Measurements from ENCODE around the gene ROBO3. TPM values are rescaled to one million over a fixed set of nuclear protein-coding genes. Genes with fewer than 3 reads are reported as not detected.

The ROBO3 gene
- total RNA-seq, 3 donors from 2014 or later = 4.0 to 10.3 (median 8.5) TPM

DNA sequence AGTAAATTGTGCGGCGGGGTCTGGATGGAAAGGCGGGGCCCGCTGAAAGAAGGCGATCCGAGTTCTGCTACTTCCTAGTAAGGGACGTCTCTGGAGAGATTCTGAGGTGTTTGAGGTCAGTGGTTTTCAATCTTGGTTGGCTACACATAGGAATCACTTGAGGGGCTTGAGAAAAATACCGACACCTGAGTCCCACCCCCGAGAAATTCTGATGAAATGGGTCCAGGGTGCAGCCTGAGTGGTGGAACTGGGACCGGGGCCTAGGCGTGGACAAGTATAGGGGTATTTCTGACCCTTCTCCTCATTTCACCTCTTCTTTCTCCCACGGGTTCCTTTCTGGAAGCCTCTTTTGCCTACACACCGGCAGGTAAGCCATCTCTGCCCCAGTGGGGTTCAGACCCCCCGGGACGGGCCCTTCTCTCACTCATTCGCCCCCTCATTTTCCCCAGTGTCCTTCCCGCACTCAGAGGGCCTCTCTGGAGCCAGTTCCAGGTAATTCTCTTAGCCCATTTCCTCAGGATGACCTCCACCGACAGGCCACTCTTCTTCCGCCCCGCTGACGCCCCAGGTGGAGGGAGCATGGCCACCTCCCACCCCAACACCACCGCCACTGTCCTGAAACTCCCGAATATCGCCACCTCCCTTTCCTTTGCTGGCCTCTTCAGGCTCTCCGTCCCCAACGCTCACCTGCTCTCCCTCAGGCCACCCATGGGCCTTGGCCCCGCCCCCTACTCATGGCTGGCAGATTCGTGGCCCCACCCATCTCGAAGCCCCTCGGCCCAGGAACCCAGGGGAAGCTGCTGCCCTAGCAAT, 11.8 kb downstream of the ROBO3 start:
- intact Hi-C loops (cut with DNase I, micrococcal nuclease) = no loop called here
- no peak for ATAC-seq
- TF ChIP-seq, protein P1, sequence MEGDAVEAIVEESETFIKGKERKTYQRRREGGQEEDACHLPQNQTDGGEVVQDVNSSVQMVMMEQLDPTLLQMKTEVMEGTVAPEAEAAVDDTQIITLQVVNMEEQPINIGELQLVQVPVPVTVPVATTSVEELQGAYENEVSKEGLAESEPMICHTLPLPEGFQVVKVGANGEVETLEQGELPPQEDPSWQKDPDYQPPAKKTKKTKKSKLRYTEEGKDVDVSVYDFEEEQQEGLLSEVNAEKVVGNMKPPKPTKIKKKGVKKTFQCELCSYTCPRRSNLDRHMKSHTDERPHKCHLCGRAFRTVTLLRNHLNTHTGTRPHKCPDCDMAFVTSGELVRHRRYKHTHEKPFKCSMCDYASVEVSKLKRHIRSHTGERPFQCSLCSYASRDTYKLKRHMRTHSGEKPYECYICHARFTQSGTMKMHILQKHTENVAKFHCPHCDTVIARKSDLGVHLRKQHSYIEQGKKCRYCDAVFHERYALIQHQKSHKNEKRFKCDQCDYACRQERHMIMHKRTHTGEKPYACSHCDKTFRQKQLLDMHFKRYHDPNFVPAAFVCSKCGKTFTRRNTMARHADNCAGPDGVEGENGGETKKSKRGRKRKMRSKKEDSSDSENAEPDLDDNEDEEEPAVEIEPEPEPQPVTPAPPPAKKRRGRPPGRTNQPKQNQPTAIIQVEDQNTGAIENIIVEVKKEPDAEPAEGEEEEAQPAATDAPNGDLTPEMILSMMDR (IDR thresholded peaks at IDR 0.05) = no peak
- Histone ChIP-seq H3K9me3 (no peaks in the 10 kb centered on the region), H3K4me3 (no peak overlapping the region), H3K36me3 (ENCODE audit: low read depth) (no peaks in the 10 kb centered on the region), H3K4me1 (ENCODE audit: low read depth) (peaks cover 3% of the 10 kb centered on the region)
- DNase-seq = no peak

DNA sequence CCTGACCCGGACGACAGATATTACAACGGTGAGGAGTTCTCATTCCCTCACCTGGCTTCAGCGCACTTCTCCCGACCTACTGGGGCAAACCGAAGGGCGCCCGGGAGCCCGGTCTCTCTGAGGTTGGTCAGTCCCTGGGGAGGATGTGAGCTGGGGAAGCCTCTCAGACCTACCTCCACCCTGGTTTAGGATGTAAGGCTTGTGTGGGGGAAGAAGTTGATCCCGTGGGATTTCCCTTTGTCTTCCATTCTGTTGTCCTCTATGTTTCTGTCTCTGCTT, 12.3 kb downstream of the ROBO3 start:
- intact Hi-C loops (cut with DNase I, micrococcal nuclease) = no loop called here
- Histone ChIP-seq H3K4me1 (ENCODE audit: low read depth) (peaks cover 3% of the 10 kb centered on the region), H3K4me3 (no peak overlapping the region), H3K36me3 (ENCODE audit: low read depth) (no peaks in the 10 kb centered on the region), H3K9me3 (no peaks in the 10 kb centered on the region)
- ATAC-seq = no peak
- DNase-seq = no peak
- TF ChIP-seq, protein P1 (IDR thresholded peaks at IDR 0.05) = no peak

DNA sequence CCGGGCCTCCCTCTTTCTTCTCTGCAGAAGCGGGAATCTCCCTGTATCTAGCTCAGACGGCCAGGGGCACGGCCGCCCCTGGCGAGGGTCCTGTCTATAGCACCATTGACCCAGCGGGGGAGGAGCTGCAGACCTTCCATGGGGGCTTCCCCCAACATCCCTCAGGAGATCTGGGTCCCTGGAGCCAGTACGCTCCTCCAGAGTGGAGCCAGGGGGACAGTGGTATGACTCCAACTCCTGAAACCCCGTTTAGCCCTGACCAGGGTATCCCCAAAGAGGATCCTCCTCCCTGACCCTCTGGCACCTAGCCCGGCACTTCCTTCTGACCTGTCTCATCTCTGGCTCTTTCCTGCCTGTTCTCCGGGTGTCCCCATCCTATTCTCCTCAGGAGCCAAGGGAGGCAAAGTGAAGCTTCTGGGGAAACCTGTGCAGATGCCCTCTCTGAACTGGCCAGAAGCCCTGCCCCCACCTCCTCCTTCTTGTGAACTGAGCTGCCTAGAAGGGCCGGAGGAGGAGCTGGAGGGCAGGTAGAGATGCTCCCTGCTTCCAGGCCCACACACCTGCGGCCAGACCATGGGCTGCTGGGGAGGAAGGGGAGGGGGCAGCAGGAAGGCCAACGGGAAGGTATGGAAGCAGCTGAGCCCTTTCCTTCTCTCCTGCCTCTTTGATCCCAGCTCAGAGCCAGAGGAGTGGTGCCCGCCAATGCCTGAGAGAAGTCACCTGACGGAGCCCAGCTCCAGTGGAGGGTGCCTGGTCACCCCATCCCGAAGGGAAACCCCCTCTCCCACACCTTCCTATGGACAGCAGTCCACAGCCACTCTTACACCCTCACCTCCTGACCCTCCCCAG, 12.9 kb downstream of the ROBO3 start:
- no peak for DNase-seq
- H3K4me1 ChIP-seq (ENCODE audit: low read depth) = peaks cover 3% of the 10 kb centered on the region
- no peak overlapping the region for H3K4me3 ChIP-seq
- H3K36me3 ChIP-seq (ENCODE audit: low read depth) = no peaks in the 10 kb centered on the region
- no peak for ATAC-seq
- H3K9me3 ChIP-seq = no peaks in the 10 kb centered on the region
- intact Hi-C loops (cut with DNase I, micrococcal nuclease) = no loop called here
- TF ChIP-seq, protein P1 (IDR thresholded peaks at IDR 0.05) = no peak

DNA sequence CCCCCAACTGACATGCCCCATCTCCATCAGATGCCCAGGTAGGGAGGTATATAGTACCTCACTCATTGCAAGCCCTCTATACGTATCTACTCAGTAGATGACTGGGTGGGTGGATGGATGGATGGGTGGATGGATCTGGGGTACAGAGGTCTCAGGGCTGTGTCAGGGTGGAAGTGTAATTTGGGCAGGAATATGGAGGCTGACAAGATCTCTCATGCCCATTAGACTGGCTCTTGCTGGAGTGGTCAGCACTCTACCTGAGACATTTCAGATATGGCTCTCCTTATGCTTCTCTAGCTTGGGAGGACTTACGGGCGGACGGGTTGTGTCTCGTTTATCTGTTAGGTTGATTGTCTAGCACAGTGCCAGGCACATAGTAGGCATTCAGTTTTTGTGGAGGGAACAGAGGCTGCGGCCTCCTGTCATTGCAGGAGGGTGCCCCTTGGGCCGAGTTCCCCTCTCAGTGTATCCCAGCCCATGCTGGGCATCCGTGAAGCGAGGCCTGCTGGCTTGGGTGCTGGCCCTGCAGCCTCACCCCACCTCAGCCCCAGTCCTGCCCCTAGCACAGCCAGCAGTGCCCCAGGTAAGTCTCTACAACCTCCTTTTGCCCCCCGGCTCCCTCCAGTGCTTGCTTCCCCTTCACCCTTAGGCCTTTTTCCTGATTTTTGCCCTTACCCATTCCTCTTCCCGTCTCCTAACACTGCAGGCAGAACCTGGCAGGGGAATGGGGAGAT, 13.7 kb downstream of the ROBO3 start:
- TF ChIP-seq, protein P1 (IDR thresholded peaks at IDR 0.05) = no peak
- Histone ChIP-seq H3K36me3 (ENCODE audit: low read depth) (no peaks in the 10 kb centered on the region), H3K4me3 (no peak overlapping the region), H3K4me1 (ENCODE audit: low read depth) (peaks cover 3% of the 10 kb centered on the region), H3K9me3 (no peaks in the 10 kb centered on the region)
- DNase-seq = no peak
- intact Hi-C loops (cut with DNase I, micrococcal nuclease) = no loop called here
- no peak for ATAC-seq

DNA sequence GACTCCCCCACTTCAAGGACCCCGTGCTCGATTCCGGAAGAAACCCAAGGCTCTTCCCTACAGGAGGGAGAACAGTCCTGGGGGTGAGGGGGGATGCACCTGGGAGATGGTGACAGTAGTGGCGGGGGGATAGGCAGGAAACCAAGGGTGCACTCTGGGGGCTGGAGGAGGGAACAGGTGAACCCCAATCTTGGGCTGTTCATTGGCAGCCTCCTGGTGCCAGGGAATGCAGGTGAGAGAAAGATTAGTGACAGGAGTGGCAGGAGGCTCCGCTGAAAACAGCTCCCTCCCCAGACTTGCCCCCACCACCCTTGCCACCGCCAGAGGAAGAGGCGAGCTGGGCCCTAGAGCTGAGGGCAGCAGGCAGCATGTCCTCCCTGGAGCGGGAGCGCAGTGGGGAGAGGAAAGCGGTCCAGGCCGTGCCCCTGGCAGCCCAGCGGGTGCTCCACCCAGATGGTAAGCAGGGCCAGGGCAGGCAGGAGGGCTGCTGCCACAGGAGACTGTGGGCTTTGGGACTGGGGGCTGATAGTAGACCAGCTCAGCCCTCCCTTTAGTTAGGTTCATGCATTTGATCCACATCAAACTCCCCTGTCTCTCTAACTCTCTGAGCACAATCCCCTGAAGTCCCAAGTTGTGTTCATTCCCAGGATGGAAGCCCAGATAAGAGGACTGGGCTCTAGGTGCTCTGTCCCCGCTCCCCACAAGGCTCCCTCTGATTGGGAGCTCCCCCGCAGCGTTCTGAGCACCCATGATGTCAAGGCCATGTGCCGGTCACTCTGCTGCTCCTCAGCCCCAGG, 14.5 kb downstream of the ROBO3 start:
- TF ChIP-seq, protein P1 (IDR thresholded peaks at IDR 0.05) = no peak
- no peak overlapping the region for H3K4me3 ChIP-seq
- no peak for DNase-seq
- intact Hi-C loops (cut with DNase I, micrococcal nuclease) = no loop called here
- H3K36me3 ChIP-seq (ENCODE audit: low read depth) = no peaks in the 10 kb centered on the region
- ATAC-seq = no peak
- no peaks in the 10 kb centered on the region for H3K9me3 ChIP-seq
- peaks cover 3% of the 10 kb centered on the region for H3K4me1 ChIP-seq (ENCODE audit: low read depth)

Measured in mucosa of descending colon (tissue), 3 donors.